Embryonic facial prominence (tissue), 1 donor: ENCODE measurements around the gene BTNL9.
"Not testable (repeated sequence)": the region's sequence is repeated elsewhere in the genome, so short reads cannot be mapped to it uniquely, and the experiment has no call there.

Experiments used
- DNase-seq: peaks from one replicate; pipeline ENCODE4 v3.0.0-alpha.2; 2016; ENCODE audit errors: extremely low spot score

Gene BTNL9

GRCh38 chr5:181042722-181043121, 2.7 kb downstream of the BTNL9 start:
- no peak for DNase-seq

GRCh38 chr5:181043285-181044092, 3.4 kb downstream of the BTNL9 start:
- DNase-seq = no peak

GRCh38 chr5:181044093-181044599, 4.1 kb downstream of the BTNL9 start:
- no peak for DNase-seq

GRCh38 chr5:181044662-181045305, 4.7 kb downstream of the BTNL9 start:
- no peak for DNase-seq

DNA sequence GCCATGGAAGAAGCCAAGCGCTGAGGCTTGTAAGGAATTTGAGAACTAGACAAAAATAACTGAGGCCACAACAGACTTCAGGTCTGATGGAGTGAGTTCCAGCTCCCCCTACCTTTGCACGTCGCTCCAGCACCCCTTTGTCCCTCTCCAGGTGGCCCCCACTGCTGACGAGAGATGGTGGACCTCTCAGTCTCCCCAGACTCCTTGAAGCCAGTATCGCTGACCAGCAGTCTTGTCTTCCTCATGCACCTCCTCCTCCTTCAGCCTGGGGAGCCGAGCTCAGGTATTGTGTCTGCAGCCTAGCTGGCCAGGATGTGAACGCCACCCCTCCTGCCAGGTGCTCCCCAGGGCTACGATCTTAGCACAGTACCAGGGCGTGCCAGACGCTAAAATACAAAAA, 5.2 kb downstream of the BTNL9 start:
- DNase-seq = no peak

GRCh38 chr5:181045857-181046256, 5.8 kb downstream of the BTNL9 start:
- not testable (repeated sequence) for DNase-seq

GRCh38 chr5:181047288-181047687, 7.2 kb downstream of the BTNL9 start:
- no peak for DNase-seq

DNA sequence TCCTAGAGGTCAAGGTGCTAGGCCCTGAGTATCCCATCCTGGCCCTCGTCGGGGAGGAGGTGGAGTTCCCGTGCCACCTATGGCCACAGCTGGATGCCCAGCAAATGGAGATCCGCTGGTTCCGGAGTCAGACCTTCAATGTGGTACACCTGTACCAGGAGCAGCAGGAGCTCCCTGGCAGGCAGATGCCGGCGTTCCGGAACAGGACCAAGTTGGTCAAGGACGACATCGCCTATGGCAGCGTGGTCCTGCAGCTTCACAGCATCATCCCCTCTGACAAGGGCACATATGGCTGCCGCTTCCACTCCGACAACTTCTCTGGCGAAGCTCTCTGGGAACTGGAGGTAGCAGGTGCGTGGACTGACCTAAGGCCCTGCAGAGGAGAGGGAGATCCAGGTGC, 7.9 kb downstream of the BTNL9 start:
- no peak for DNase-seq

GRCh38 chr5:181050016-181050415, 9.9 kb downstream of the BTNL9 start:
- DNase-seq = no peak

DNA sequence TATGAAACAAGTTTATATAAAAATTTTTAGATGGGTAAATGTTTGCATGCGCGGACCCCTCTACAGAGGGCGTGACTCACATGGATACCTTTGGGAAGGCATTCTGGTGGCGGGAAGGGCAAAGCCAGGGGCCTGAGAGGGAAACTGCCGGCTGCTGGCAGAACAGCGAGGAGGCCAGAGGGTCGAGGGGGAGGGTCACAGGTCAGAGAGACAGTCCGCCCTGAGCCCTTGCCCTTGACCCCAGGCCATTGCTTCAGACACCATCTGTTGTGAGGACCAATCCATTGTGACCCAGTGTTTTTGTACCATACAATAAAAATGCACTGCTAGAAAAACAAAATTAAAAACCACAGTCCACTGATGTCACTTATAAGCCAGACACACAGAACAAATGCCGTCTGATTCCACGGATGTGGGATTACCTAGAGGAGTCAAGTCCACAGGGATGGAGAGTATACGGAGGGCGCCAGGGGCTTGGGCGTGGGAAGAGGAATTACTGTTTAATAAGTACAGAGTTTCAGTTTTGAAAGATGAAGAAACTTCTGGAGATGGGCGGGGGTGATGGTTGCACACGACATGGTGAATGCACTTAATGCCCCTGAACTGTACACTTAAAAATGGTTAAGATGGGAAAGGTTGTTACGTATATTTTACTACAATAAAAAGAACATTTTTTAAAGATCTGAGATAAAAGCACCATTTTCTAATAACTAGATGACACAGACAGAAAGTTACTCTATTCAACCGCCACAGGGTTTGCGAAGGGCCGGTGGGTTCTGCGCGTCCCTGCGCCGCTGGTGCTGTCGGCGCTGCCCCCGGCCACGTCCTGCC, 12.0 kb downstream of the BTNL9 start:
- DNase-seq = no peak

DNA sequence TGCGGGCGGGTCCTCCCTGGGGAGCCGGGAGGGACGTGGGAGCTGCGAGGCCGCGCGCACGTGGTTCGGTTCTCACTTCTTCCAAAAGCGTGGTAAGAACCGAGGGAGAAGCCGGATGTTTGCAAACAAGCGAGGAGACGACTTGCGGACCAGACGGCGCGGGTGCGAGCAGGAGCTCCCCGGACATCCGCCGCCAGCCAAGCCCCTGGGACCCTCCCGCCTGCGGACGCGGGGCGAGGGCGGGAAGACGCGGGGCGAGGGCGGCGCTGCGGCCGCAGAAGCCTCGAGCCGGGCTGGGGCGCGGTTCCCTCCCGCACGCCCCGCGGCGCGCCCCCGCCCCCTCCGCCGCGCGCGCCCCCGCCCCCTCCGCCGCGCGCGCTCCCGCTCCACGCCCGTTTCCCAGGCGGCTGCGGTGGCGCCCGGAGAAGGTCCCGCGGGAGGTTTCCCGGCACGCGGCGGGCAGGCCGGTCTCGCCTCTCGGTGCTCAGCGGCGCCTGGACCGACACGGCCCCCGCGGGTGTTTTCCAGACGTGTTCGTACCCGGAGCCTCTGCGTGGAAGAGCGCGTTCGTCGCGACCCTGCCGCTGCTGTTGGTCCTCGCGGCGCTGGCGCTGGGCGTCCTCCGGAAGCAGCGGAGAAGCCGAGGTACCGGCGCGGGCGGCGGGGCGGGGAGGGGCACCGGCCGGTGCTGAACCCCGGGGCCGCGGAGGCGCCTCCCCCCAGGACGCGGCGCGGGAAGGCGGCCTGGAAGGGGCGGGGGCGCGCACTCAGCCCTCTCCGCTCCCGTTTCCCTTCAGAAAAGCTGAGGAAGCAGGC, 12.8 kb downstream of the BTNL9 start:
- DNase-seq = no peak

DNA sequence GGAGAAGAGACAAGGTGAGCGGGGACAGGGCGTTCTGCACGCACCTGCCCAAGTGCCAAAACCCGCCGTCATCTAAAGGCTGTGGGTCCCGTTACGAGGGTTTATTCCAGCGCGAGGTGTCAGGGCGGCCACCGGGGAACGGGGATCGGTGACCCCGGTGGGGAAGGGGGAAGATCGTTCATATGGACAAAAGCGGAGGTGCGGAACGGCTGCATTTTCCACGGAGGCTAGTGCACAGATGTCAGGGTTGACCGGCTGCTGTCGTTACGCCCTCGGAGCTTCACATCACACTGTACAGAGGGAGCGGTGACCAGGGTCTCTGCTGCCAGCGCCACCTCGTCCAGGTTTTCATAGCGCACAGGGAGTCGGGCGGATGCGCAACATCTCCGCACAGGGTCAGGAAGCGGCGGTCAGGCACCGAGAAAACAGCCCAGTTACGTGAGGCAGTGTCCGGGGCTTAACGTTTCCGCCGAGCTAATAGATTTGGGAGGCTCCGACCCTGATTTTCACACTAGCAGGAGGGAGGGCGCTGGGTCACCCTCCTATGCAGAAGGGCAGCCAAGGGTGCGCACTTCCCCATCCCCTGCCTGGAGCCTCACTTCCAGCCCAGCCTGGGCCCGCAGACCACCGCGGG, 13.5 kb downstream of the BTNL9 start:
- DNase-seq = no peak

DNA sequence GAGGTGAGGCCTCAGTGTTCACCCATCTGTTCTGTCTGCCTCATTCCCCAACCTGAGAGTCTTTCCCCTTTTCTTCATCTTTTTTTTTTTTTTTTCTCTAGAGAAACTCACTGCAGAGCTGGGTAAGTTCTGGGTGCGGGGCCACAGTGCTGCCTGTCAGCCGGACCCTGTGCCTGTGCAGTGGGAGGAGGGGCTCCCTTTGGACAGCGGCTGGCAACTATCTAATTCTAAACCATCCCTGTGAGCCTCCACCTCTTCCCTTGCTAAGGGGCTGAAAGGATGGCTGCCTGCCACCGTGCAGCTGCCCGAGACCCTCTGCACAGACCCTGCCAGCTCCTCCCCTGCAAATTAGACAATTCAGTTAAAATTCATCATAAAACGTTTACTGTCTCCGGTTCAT, 14.1 kb downstream of the BTNL9 start:
- DNase-seq = no peak

GRCh38 chr5:181054871-181055459, 14.9 kb downstream of the BTNL9 start:
- no peak for DNase-seq

DNA sequence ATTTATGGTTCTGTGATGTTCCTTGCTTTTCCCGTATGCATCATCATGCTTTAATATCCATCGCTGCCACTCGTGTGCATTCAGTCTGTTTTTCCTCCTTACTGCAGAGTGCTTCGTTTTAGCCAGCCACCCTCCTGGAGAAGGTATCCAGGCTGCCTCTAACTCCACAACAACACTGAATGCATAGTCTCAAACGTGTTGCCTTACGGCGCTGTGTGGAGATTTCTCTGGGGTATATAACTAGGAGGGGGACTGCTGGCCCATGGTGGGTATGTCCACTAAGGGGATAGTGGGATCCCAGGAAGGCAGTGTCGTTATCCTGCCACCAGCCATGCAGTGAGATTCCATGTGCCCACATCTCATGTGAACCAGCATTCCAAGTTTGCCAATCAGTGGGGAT, 16.4 kb downstream of the BTNL9 start:
- no peak for DNase-seq

- DNase-seq = no peak
These were observed 18.3 kb downstream of the BTNL9 start for GRCh38 chr5:181058321-181058720.

GRCh38 chr5:181058786-181059296, 18.8 kb downstream of the BTNL9 start:
- no peak for DNase-seq

DNA sequence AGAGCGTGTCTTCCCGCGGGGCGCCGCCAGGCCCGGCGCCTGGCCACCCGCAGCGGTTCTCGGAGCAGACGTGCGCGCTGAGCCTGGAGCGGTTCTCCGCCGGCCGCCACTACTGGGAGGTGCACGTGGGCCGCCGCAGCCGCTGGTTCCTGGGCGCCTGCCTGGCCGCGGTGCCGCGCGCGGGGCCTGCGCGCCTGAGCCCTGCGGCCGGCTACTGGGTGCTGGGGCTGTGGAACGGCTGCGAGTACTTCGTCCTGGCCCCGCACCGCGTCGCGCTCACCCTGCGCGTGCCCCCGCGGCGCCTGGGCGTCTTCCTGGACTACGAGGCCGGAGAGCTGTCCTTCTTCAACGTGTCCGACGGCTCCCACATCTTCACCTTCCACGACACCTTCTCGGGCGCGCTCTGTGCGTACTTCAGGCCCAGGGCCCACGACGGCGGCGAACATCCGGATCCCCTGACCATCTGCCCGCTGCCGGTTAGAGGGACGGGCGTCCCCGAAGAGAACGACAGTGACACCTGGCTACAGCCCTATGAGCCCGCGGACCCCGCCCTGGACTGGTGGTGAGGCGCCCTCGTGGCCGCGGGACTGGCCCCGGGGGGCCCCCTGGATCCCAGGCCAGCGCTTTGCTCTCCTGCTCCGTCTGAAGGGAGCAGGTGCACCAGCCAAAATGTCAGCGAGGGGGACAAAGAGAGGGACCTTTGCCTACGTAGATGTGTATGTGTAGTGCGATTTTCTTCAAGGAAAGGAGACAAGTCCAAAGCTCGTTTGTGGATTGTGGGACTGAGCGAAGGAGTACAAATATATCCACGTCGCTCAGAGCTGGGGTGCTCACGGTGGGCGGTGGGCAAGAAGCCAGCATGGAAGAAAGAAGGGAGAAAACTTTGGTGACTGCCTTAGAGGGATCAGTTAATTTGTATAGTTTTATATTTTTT, 19.5 kb downstream of the BTNL9 start:
- DNase-seq = no peak

DNA sequence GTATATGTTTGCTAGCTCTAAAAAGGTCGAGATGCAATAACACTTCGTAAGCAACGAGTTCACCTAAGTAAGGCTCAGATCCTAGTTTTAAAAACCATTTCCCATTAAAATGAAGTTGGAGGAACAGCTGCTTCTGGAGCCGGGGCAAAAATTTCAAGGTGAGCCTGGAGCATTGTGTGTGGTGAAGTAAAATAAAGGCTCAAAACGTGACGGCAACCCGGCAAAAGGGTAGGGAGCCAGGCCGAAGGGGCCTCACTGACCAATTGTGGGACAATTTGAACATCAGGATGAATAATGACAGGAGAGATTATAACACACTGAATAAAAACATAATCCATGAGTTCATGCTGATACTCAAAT, 20.1 kb downstream of the BTNL9 start:
- no peak for DNase-seq
